Fibroblast of lung (primary cell): ENCODE results near the gene RPRD1A.

Source experiments
- EZH2 ChIP-seq: IDR thresholded peaks from 2 replicates; pipeline ENCODE4 v1.5.1; 2012; ENCODE audit warnings: low read length, control low read depth, mild to moderate bottlenecking; ENCODE audit errors: missing control alignments
- TF ChIP-seq, protein P1 (sequence below), 2 donors: IDR thresholded peaks in 1 of 2; conservative IDR thresholded peaks in 1 of 2; 1 replicate in 1 of 2; 2 replicates in 1 of 2; pipeline ENCODE4 v1.5.1; 2011 to 2012; ENCODE audit warnings: low read length in 2 of 2, control low read depth in 1 of 2, inconsistent platforms in 1 of 2, low read depth in 1 of 2, mild to moderate bottlenecking in 1 of 2

GRCh38 chr18:35971661-35972196 lies 95.6 kb downstream of the RPRD1A start:
- TF ChIP-seq, protein P1, sequence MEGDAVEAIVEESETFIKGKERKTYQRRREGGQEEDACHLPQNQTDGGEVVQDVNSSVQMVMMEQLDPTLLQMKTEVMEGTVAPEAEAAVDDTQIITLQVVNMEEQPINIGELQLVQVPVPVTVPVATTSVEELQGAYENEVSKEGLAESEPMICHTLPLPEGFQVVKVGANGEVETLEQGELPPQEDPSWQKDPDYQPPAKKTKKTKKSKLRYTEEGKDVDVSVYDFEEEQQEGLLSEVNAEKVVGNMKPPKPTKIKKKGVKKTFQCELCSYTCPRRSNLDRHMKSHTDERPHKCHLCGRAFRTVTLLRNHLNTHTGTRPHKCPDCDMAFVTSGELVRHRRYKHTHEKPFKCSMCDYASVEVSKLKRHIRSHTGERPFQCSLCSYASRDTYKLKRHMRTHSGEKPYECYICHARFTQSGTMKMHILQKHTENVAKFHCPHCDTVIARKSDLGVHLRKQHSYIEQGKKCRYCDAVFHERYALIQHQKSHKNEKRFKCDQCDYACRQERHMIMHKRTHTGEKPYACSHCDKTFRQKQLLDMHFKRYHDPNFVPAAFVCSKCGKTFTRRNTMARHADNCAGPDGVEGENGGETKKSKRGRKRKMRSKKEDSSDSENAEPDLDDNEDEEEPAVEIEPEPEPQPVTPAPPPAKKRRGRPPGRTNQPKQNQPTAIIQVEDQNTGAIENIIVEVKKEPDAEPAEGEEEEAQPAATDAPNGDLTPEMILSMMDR (conservative IDR thresholded peaks at IDR 0.05 in 1 of 2, IDR thresholded peaks at IDR 0.05 in 1 of 2; ENCODE audit: low read depth in 1 of 2, low read length in 2 of 2): no peak
- TF ChIP-seq EZH2: no peak
